A549 (cell line): Measurements from ENCODE around the gene GAK. TPM values are rescaled to one million over a fixed set of nuclear protein-coding genes. Genes with fewer than 3 reads are reported as not detected.

Source experiments
- ATAC-seq, 2 experiments: fragments of 200-7000 bp in 1 of 2; fragments of >200 bp in 1 of 2; cut with Nextera tagmentation in 1 of 2; cut with Tn5 transposase in 1 of 2; 3 replicates each; pipeline versions ENCODE4 v1.8.0 to v1.9.1; 2018 to 2020; ENCODE audit warnings: mild to moderate bottlenecking in 1 of 2, moderate library complexity in 1 of 2
- CTCF ChIA-PET: fragments of 300-600 bp; sonication (Branson Sonifier 250); formaldehyde crosslinking; extraction: SDS; loops from one replicate; lab custom pipeline; 2021; ENCODE audit warnings: antibody characterized with exemption, inconsistent platforms; lab: Yijun Ruan, JAX
- POLR2A ChIA-PET: fragments of 350-600 bp; formaldehyde crosslinking; extraction: SDS; loops from one replicate; lab custom pipeline; 2021; ENCODE audit warnings: antibody characterized with exemption, inconsistent platforms; lab: Yijun Ruan, JAX
- DNase-seq, 2 experiments: peaks; one replicate each; pipeline versions ENCODE4 v3.0.0 to v3.0.0-alpha.2; 2011 to 2016; ENCODE audit warnings: low read depth in 1 of 2, low spot score in 1 of 2
- FAIRE-seq: peaks from 2 replicates; lab custom pipeline; 2011; peaks lifted over from hg19 to GRCh38; lab: Jason Lieb, UNC
- H3K27ac ChIP-seq, 2 experiments: fragments of >200 bp; sonication (Bioruptor Twin); formaldehyde crosslinking; 3 replicates each; pipeline ENCODE4 v1.5.1; 2016 to 2017
- H3K4me1 ChIP-seq: fragments of >200 bp; sonication (Bioruptor Twin); formaldehyde crosslinking; 3 replicates; pipeline ENCODE4 v1.6.1; 2016
- H3K4me2 ChIP-seq: fragments of >200 bp; sonication (Bioruptor Twin); formaldehyde crosslinking; 3 replicates; pipeline ENCODE4 v1.6.1; 2016
- H3K4me3 ChIP-seq: fragments of >200 bp; sonication (Bioruptor Twin); formaldehyde crosslinking; 3 replicates; pipeline ENCODE4 v1.5.1; 2016
- H3K9me3 ChIP-seq: fragments of >200 bp; sonication (Bioruptor Twin); formaldehyde crosslinking; 3 replicates; pipeline ENCODE4 v1.6.1; 2016
- BHLHE40 ChIP-seq: IDR thresholded peaks from 2 replicates; pipeline ENCODE4 v1.6.1; 2012; ENCODE audit warnings: low read depth, low read length, inconsistent platforms
- CHD2 ChIP-seq: fragments of 150-350 bp; IDR thresholded peaks from 2 replicates; pipeline ENCODE4 v1.6.1; 2014; ENCODE audit warnings: low read length; ENCODE audit not compliant: partially characterized antibody
- EP300 ChIP-seq, 2 experiments: fragments of >200 bp; sonication (Bioruptor Twin); formaldehyde crosslinking; IDR thresholded peaks; 2 replicates in 1 of 2; 3 replicates in 1 of 2; pipeline ENCODE4 v1.6.1; 2016 to 2017
- HOXA7 ChIP-seq: fragments of 250-450 bp; sonication (Bioruptor Pico); IDR thresholded peaks from 2 replicates; pipeline ENCODE4 v1.5.0; 2020; ENCODE audit warnings: mild to moderate bottlenecking, moderate library complexity
- HOXB13 ChIP-seq: fragments of 250-450 bp; sonication (Bioruptor Pico); IDR thresholded peaks from 2 replicates; pipeline ENCODE4 v1.5.0; 2020; ENCODE audit warnings: low read depth, mild to moderate bottlenecking, moderate library complexity
- HOXB5 ChIP-seq: fragments of 250-450 bp; sonication (Bioruptor Pico); IDR thresholded peaks from 2 replicates; pipeline ENCODE4 v1.5.0; 2020; ENCODE audit warnings: mild to moderate bottlenecking, moderate library complexity
- MAFK ChIP-seq: fragments of 450-650 bp; IDR thresholded peaks from 2 replicates; pipeline ENCODE4 v1.6.1; 2014; ENCODE audit not compliant: partially characterized antibody
- NPAS2 ChIP-seq: fragments of 250-450 bp; sonication (Bioruptor Pico); IDR thresholded peaks from 2 replicates; pipeline ENCODE4 v1.8.0; 2022; ENCODE audit warnings: mild to moderate bottlenecking, moderate library complexity, borderline replicate concordance
- NR3C1 ChIP-seq: fragments of >200 bp; sonication (Bioruptor Twin); formaldehyde crosslinking; IDR thresholded peaks from 3 replicates; pipeline ENCODE4 v1.6.1; 2017
- POLR2A ChIP-seq: IDR thresholded peaks from 2 replicates; pipeline ENCODE4 v1.6.1; 2012; ENCODE audit warnings: mild to moderate bottlenecking, low read length
- POLR2AphosphoS2 ChIP-seq: conservative IDR thresholded peaks from 2 replicates; pipeline ENCODE4 v1.6.1; 2012; ENCODE audit warnings: low read length, improper control_type of control experiment, inconsistent platforms
- RCOR1 ChIP-seq: fragments of 150-350 bp; IDR thresholded peaks from 2 replicates; pipeline ENCODE4 v1.6.1; 2014; ENCODE audit warnings: antibody characterized with exemption, low read length, low read depth
- RFX5 ChIP-seq: fragments of 450-650 bp; IDR thresholded peaks from 2 replicates; pipeline ENCODE4 v1.7.1; 2014; ENCODE audit warnings: antibody characterized with exemption, mild to moderate bottlenecking, moderate library complexity
- RNF2 ChIP-seq: fragments of 200-600 bp; sonication (generic); IDR thresholded peaks from 2 replicates; pipeline ENCODE4 v1.6.1; 2016; ENCODE audit warnings: low read depth, mild to moderate bottlenecking, antibody characterized with exemption, moderate library complexity, borderline replicate concordance
- SMC3 ChIP-seq: fragments of >200 bp; sonication (Bioruptor Twin); formaldehyde crosslinking; IDR thresholded peaks from 3 replicates; pipeline ENCODE4 v1.6.1; 2018; ENCODE audit warnings: inconsistent platforms
- ZC3H11A ChIP-seq: fragments of 450-650 bp; IDR thresholded peaks from 2 replicates; pipeline ENCODE4 v1.6.1; 2014; ENCODE audit warnings: antibody characterized with exemption, mild to moderate bottlenecking
- ZSCAN20 ChIP-seq: fragments of 250-450 bp; sonication (Bioruptor Pico); IDR thresholded peaks from 2 replicates; pipeline ENCODE4 v1.8.0; 2022; ENCODE audit warnings: mild to moderate bottlenecking, moderate library complexity
- WGBS: methylation state at CpG from one replicate; pipeline ENCODE4 v1.1.6; 2017; ENCODE audit errors: missing lambda C conversion rate; 5-methylcytosine and 5-hydroxymethylcytosine counted together
- polyA plus RNA-seq, 4 experiments: library from polyadenylated mRNA; depleted of rRNA in 3 of 4; stranded (reverse); fragments of >200 nt; fragmentation: RNase III in 1 of 4; extraction: RNeasy Plus Mini Kit Qiagen cat#74134 plus additional on column Dnase treatment in 1 of 4; gene quantifications; 2 replicates in 3 of 4; 3 replicates in 1 of 4; pipeline ENCODE4 v1.2.3, GENCODE V29; 2011 to 2017
- TF ChIP-seq, protein P1 (sequence below): IDR thresholded peaks from 2 replicates; pipeline ENCODE4 v1.6.1; 2012
- TF ChIP-seq, protein P2 (sequence below): fragments of >200 bp; sonication (Bioruptor Twin); formaldehyde crosslinking; IDR thresholded peaks from 3 replicates; pipeline ENCODE4 v1.5.1; 2016

GAK gene
- polyA plus RNA-seq, 2 of the 4 experiments (the other 2 are of a cell fraction) = 13.8 to 34.3 TPM

GRCh38 chr4:898869-899555 is 33.1 kb downstream of the GAK start (continued):
- TF ChIP-seq NPAS2 (CRISPR knock-in tag) (no peak), POLR2A (no peak)
- TF ChIP-seq, all 56 proteins: peak for 0

GRCh38 chr4:898123-898522 is 34.0 kb downstream of the GAK start:
- FAIRE-seq (no peak), DNase-seq (no peak), ATAC-seq (no peak)
- ChIA-PET CTCF (no interaction called here), POLR2A (no interaction called here)
- H3K27ac ChIP-seq = no peak overlapping the region
- no peaks in the 10 kb centered on the region for H3K4me1 ChIP-seq
- no peak overlapping the region for H3K4me3 ChIP-seq
- 83% methylated on average over 8 of the region's 15 CpGs for WGBS
- H3K4me2 ChIP-seq = no peak overlapping the region
- TF ChIP-seq, protein P1, sequence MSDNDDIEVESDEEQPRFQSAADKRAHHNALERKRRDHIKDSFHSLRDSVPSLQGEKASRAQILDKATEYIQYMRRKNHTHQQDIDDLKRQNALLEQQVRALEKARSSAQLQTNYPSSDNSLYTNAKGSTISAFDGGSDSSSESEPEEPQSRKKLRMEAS = no peak
- TF ChIP-seq NR3C1 = no peak
- TF ChIP-seq POLR2AphosphoS2 = no peak
- no peak for TF ChIP-seq BHLHE40
- no peak for TF ChIP-seq NPAS2 (CRISPR knock-in tag)
- no peak for TF ChIP-seq MAFK
- TF ChIP-seq HOXA7 (CRISPR knock-in tag) = no peak
- no peak for TF ChIP-seq RFX5
- TF ChIP-seq HOXB5 = no peak
- no peak for TF ChIP-seq SMC3
- no peak for TF ChIP-seq ZC3H11A
- no peak for TF ChIP-seq ZSCAN20 (CRISPR knock-in tag)
- TF ChIP-seq RNF2 = no peak
- H3K9me3 ChIP-seq = no peaks in the 10 kb centered on the region

DNA sequence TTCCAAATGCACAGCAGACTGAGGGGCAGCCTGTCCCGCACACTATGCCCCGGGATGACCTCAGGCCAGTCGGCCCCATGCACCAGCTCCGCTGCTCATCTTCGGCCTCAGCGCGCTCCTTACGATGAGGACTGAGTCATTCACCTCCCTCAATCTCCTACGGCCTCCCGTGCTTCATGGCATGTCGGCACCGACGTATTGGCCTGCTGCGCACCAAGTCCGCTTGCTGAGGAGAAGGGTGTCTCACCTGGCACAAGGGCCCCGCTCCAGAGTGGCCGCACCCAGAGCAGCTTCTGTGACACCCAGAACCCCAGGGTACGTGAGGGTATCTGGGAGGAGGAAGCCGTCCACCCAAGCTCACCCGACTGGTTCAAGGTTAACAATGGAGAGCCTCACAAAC is 35.5 kb downstream of the GAK start:
- WGBS = 90% methylated on average over 17 of the region's 20 CpGs
- Histone ChIP-seq H3K4me2 (no peak overlapping the region), H3K9me3 (no peaks in the 10 kb centered on the region), H3K27ac (no peak overlapping the region), H3K4me3 (no peak overlapping the region), H3K4me1 (no peaks in the 10 kb centered on the region)
- ATAC-seq (no peak), FAIRE-seq (no peak), DNase-seq (no peak)
- POLR2A ChIA-PET = no interaction called here
- CTCF ChIA-PET = no interaction called here
- TF ChIP-seq CHD2 = no peak

GRCh38 chr4:896216-896615 is 35.9 kb downstream of the GAK start:
- CTCF ChIA-PET = no interaction called here
- 90% methylated on average over 13 of the region's 13 CpGs for WGBS

More at GRCh38 chr4:896216-896615, 35.9 kb downstream of the GAK start:
- FAIRE-seq = no peak
- no peak for ATAC-seq
- Histone ChIP-seq H3K27ac (no peak overlapping the region), H3K4me2 (no peak overlapping the region), H3K9me3 (no peaks in the 10 kb centered on the region), H3K4me3 (no peak overlapping the region), H3K4me1 (no peaks in the 10 kb centered on the region)
- no peak for DNase-seq
- POLR2A ChIA-PET = no interaction called here
- TF ChIP-seq RNF2 (no peak), RCOR1 (no peak), HOXB13 (no peak), EP300 (IDR thresholded peaks at IDR 0.05) (no peak)
- TF ChIP-seq, protein P2, sequence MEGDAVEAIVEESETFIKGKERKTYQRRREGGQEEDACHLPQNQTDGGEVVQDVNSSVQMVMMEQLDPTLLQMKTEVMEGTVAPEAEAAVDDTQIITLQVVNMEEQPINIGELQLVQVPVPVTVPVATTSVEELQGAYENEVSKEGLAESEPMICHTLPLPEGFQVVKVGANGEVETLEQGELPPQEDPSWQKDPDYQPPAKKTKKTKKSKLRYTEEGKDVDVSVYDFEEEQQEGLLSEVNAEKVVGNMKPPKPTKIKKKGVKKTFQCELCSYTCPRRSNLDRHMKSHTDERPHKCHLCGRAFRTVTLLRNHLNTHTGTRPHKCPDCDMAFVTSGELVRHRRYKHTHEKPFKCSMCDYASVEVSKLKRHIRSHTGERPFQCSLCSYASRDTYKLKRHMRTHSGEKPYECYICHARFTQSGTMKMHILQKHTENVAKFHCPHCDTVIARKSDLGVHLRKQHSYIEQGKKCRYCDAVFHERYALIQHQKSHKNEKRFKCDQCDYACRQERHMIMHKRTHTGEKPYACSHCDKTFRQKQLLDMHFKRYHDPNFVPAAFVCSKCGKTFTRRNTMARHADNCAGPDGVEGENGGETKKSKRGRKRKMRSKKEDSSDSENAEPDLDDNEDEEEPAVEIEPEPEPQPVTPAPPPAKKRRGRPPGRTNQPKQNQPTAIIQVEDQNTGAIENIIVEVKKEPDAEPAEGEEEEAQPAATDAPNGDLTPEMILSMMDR = no peak
